Kasumi-1 (cell line): ENCODE results near the gene FGF18.
"Not testable (repeated sequence)": the region's sequence is repeated elsewhere in the genome, so short reads cannot be mapped to it uniquely, and the experiment has no call there.

Experiments
- DNase-seq, 2 experiments: peaks; one replicate each; lab custom pipeline; 2025; lab: John Stamatoyannopoulos, UW

FGF18 gene

DNA sequence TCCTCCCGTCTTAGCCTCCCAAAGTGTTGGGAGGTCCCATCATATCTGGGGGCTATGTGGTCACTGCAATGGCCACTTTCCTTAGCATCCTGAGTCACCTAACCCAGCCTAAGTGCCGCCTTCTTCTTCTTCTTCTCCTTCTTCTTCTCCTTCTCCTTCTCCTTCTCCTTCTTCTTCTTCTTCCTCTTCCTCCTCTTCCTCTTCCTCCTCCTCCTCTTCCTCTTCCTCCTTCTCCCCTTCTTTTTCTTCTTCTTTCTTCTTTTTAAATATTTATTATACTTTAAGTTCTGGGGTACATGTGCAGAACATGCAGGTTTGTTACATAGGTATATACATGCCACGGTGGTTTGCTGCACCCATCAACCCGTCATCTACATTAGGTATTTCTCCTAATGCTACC is 78.0 kb downstream of the FGF18 start:
- not testable (repeated sequence) for DNase-seq

DNA sequence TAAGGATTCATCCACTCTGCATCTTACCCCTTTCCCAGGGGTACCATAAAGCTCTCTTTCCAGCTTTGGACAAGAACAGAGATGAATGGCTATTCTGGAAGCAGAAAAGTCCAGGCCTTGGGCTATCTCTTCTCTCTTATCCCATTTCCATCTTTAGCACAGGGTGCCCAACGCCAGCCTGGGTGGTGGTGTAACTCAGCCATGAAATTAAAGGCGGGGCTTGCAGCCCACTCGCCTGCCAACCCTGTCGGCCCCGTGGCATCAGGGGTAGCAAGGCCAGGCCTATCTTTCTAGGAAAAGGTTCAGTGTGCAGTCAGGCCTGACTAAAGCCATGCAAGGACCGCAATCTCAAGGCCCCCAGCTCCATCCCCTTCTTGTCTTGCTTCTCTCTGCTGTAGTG is 78.7 kb downstream of the FGF18 start:
- DNase-seq = no peak

DNA sequence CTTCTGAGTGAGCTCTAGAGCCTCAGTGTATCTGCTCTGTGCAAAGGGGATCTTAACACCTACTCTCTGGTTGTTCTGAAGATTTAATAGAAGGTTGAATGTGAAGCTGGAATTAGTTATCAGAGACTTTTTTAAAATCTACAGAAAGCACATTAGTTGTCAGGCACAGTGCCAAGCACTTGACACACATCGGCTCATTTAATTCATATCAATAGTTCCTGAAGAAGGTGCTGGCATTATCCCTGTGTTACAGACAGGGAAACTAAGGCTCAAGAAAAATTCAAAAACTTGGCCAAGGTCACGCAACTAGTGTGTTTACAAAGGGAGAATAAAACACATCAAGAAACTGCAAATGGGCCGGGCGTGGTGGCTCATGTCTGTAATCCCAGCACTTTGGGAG is 80.2 kb downstream of the FGF18 start:
- DNase-seq = no peak

DNA sequence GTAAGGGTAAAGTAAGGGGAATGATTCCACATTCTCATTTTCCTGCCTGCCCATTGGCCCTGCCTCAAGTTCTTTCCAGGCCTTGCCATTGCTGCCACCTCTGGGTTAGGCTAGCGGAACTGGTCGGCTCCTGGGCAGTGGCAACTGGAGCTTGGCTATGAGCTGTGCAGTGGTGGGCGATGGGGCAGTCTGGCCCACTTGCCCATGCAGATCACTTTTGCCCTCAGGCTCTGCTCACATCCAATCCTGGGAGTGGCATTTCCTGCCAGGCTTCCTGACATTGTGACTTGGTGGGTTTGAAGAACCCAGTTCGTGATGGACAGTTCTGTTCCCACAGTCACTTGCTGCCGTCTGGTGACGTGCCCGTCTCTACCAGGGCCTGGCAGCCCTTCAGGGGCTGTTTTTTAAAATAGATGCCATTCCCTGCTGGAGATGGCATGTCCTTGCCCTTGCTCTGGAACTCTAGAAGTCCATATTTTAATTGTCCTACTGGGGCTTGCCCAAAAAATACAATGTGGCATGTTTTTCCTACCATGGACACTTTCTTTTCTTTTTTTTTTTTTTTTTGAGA is 86.1 kb downstream of the FGF18 start:
- no peak for DNase-seq

DNA sequence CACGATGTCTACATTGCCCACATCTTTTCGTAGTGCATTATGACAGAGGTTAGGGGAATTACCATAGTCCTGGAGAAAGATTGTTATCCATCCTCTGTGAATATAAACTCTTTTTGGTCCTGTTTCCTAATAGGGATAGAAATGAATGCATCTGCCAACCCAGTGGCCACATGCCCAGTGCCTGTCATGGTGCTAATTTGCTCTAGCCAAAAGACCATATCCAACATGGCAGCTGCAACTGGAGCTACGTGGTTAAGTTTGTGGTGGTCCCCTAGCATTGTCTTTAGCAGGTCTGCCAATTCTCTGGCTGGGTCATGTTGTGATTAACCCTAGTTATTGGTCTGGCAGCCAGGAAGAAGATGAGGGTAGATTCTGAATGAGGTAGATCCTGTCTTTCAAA is 87.5 kb downstream of the FGF18 start:
- DNase-seq = no peak
